Keratinocyte (primary cell): ENCODE data around the gene CD4. TPM values are rescaled to one million over a fixed set of nuclear protein-coding genes. Genes with fewer than 3 reads are reported as not detected.

Experiments used
- DNase-seq: peaks from one replicate; pipeline ENCODE4 v3.0.0-alpha.2; 2011; ENCODE audit warnings: low read depth, missing footprints, low spot score
- FAIRE-seq: peaks from 2 replicates; lab custom pipeline; 2011; peaks lifted over from hg19 to GRCh38; lab: Jason Lieb, UNC
- H2AFZ ChIP-seq: 2 replicates; pipeline ENCODE4 v1.6.0; 2012; ENCODE audit warnings: low read length, control low read depth, inconsistent platforms; ENCODE audit not compliant: control insufficient read depth
- H3K27ac ChIP-seq: 2 replicates; pipeline ENCODE4 v1.5.1; 2011; ENCODE audit warnings: low read length; ENCODE audit not compliant: control insufficient read depth, insufficient read depth
- H3K27me3 ChIP-seq: 3 replicates; pipeline ENCODE4 v1.6.0; 2011; ENCODE audit warnings: low read length; ENCODE audit not compliant: control insufficient read depth, insufficient read depth; ENCODE audit errors: extremely low read depth
- H3K36me3 ChIP-seq, 2 experiments: 2 replicates in 1 of 2; 3 replicates in 1 of 2; pipeline ENCODE4 v1.5.1; 2011; ENCODE audit warnings: low read length in 2 of 2, mild to moderate bottlenecking in 1 of 2; ENCODE audit not compliant: control insufficient read depth in 2 of 2, insufficient read depth in 2 of 2; ENCODE audit errors: extremely low read depth in 1 of 2
- H3K4me1 ChIP-seq: 3 replicates; pipeline ENCODE4 v1.5.1; 2011; ENCODE audit warnings: low read length; ENCODE audit not compliant: control insufficient read depth, insufficient read depth; ENCODE audit errors: extremely low read depth
- H3K4me2 ChIP-seq: 3 replicates; pipeline ENCODE4 v1.6.0; 2011; ENCODE audit warnings: low read depth, low read length; ENCODE audit not compliant: control insufficient read depth, insufficient read depth; ENCODE audit errors: extremely low read depth
- H3K4me3 ChIP-seq, 3 experiments: fragments of 200-600 bp in 1 of 3; sonication (generic) in 1 of 3; 2 replicates in 2 of 3; 3 replicates in 1 of 3; pipeline ENCODE4 v1.5.1; 2011 to 2016; ENCODE audit warnings: low read length in 3 of 3, mild to moderate bottlenecking in 3 of 3, control low read depth in 2 of 3, inconsistent platforms in 1 of 3, low read depth in 1 of 3, mixed read lengths in 1 of 3, mixed run types in 1 of 3, moderate library complexity in 1 of 3; ENCODE audit not compliant: control insufficient read depth in 2 of 3, insufficient read depth in 2 of 3; ENCODE audit errors: extremely low read depth in 1 of 3
- H3K79me2 ChIP-seq: 2 replicates; pipeline ENCODE4 v1.6.0; 2012; ENCODE audit warnings: low read length; ENCODE audit not compliant: control insufficient read depth, insufficient read depth
- H3K9ac ChIP-seq: 3 replicates; pipeline ENCODE4 v1.6.0; 2011; ENCODE audit warnings: low read length; ENCODE audit not compliant: control insufficient read depth, insufficient read depth; ENCODE audit errors: extremely low read depth
- H3K9me1 ChIP-seq: 3 replicates; pipeline ENCODE4 v1.6.0; 2011; ENCODE audit warnings: low read length; ENCODE audit not compliant: control insufficient read depth, insufficient read depth; ENCODE audit errors: extremely low read depth
- H3K9me3 ChIP-seq: 2 replicates; pipeline ENCODE4 v1.5.1; 2012; ENCODE audit warnings: low read depth, low read length; ENCODE audit not compliant: control insufficient read depth
- H4K20me1 ChIP-seq: 3 replicates; pipeline ENCODE4 v1.6.0; 2011; ENCODE audit warnings: low read length; ENCODE audit not compliant: control insufficient read depth, insufficient read depth; ENCODE audit errors: extremely low read depth
- EZH2 ChIP-seq: IDR thresholded peaks from one replicate; pipeline ENCODE4 v1.6.1; 2012; ENCODE audit warnings: inconsistent platforms, mild to moderate bottlenecking, low read length, moderate library complexity
- dilution Hi-C: fragments of 300-500 bp; cut with MboI; formaldehyde crosslinking; loops from one replicate; pipeline ENCODE4 v1.7.0; 2020; ENCODE audit warnings: low sequenced_read_pairs; ENCODE audit not compliant: extremely low pct_ligation_motif_present
- polyA plus RNA-seq, 5 experiments: library from polyadenylated mRNA; depleted of rRNA in 3 of 5; stranded (reverse) in 3 of 5; stranded (forward) in 1 of 5; unstranded in 1 of 5; fragments of >200 nt; gene quantifications; 1 replicate in 1 of 5; 2 replicates in 3 of 5; 3 replicates in 1 of 5; pipeline versions ENCODE4 v1.2.1 to v1.2.3, GENCODE V29; 2011 to 2012; ENCODE audit warnings: missing spikeins in 2 of 5, low read depth in 1 of 5, low replicate concordance in 1 of 5
- TF ChIP-seq, protein P1 (sequence below), 3 experiments: IDR thresholded peaks in 1 of 3; conservative IDR thresholded peaks in 1 of 3; optimal IDR thresholded peaks in 1 of 3; 2 replicates in 2 of 3; 3 replicates in 1 of 3; pipeline versions ENCODE3 to v1.5.1; 2011; ENCODE audit warnings: low read length in 3 of 3, mild to moderate bottlenecking in 3 of 3, moderate library complexity in 2 of 3, control low read depth in 1 of 3, inconsistent platforms in 1 of 3; ENCODE audit not compliant: insufficient read depth in 2 of 3; ENCODE audit errors: extremely low read depth in 1 of 3

CD4 gene
- polyA plus RNA-seq, 1 donor (not counting 4 experiments of a cell fraction or from before 2014, with no cell fraction given) = 0.01 TPM

DNA sequence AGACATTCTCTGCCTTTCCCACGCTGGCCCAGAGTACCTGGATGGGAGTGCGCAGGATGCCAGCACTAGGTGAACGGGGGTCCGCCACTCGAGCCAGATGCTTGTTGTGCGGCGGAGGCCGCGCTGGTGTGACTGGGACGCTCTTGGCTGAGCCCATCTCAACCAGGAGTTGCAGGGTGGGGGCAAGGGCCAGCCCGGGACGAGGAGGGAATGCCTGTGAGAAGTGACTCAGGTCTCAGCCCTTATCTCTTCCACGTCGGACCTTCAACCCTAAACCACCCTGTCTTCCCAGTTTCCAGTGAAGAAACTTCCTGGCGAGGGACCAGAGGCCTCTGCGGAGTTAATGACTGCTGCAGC, 61.4 kb downstream of the CD4 start:
- dilution Hi-C loops = no loop called here
- H2AFZ ChIP-seq = peak overlapping the region; percentile 73
- H3K27ac ChIP-seq = peak overlapping the region; percentile 91
- peaks cover 11 to 41% of the 10 kb centered on the region in 2 experiments for H3K36me3 ChIP-seq
- H3K9me3 ChIP-seq = no peaks in the 10 kb centered on the region
- no peaks in the 10 kb centered on the region for H3K27me3 ChIP-seq
- TF ChIP-seq, protein P1, sequence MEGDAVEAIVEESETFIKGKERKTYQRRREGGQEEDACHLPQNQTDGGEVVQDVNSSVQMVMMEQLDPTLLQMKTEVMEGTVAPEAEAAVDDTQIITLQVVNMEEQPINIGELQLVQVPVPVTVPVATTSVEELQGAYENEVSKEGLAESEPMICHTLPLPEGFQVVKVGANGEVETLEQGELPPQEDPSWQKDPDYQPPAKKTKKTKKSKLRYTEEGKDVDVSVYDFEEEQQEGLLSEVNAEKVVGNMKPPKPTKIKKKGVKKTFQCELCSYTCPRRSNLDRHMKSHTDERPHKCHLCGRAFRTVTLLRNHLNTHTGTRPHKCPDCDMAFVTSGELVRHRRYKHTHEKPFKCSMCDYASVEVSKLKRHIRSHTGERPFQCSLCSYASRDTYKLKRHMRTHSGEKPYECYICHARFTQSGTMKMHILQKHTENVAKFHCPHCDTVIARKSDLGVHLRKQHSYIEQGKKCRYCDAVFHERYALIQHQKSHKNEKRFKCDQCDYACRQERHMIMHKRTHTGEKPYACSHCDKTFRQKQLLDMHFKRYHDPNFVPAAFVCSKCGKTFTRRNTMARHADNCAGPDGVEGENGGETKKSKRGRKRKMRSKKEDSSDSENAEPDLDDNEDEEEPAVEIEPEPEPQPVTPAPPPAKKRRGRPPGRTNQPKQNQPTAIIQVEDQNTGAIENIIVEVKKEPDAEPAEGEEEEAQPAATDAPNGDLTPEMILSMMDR (optimal IDR thresholded peaks at IDR 0.05 in 1 of 3, IDR thresholded peaks at IDR 0.05 in 1 of 3, conservative IDR thresholded peaks at IDR 0.05 in 1 of 3; ENCODE audit: extremely low read depth in 1 of 3, insufficient read depth in 2 of 3, low read length in 3 of 3) = no peak
- TF ChIP-seq EZH2 = no peak
- peak overlapping the region; percentile 94 for H3K4me2 ChIP-seq
- H3K9me1 ChIP-seq = no peaks in the 10 kb centered on the region
- peak overlapping the region; percentile 72 to 99 (median 95) for H3K4me3 ChIP-seq
- DNase-seq (no peak), FAIRE-seq (no peak)
- peaks cover 40% of the 10 kb centered on the region for H3K79me2 ChIP-seq
- peaks cover 21% of the 10 kb centered on the region for H3K4me1 ChIP-seq
- peak overlapping the region; percentile 92 for H3K9ac ChIP-seq
- H4K20me1 ChIP-seq = no peaks in the 10 kb centered on the region

DNA sequence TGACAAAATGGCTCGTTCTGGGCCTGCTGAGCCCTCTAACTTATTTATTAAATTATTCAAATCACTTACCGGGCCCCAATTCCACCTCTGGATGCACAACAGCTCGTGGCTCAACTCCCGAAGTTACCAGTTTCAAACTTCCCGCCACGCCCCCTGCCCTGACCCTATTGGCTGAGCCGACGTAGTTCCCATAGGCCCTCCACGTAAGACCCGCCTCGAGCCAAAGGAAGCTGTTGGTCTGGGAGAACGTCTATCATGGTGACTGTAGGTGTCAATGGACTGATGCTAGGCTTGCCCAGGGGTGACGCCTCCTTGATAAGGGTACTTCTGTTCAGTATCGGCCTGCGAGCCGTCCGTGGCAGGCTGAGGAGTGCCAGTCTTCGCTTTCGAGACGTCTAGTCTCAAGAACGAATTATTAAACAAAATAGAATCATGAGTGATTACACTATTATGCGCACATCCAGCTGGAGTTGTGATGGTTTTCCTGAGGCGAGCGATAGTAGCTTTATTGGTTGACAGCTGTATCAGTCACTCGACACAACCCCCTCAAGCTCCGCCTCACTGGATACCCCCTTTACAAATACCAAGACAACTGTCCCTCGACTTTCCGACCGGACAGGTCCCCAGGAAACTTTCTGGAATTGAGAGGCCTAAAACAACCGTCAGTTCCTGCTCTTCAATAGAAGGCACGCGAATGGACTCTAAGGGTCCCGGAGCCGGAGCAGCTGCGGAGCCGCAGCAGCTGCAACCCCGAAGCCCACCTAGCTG, 62.0 kb downstream of the CD4 start, which contains the start of gene CDCA3:
CDCA3 (minus strand) TSS at position 134 of the 768 bp plus-strand sequence. CDS start 334 bp downstream, outside the sequence.
- H2AFZ ChIP-seq = peak within 1 kb of the TSS; percentile 100
- TF ChIP-seq, protein P1 (optimal IDR thresholded peaks at IDR 0.05 in 1 of 3, IDR thresholded peaks at IDR 0.05 in 1 of 3, conservative IDR thresholded peaks at IDR 0.05 in 1 of 3; ENCODE audit: extremely low read depth in 1 of 3, insufficient read depth in 2 of 3, low read length in 3 of 3) = no peak
- no peak for TF ChIP-seq EZH2
- DNase-seq = peak; percentile 97
- peaks cover 15 to 45% of the 10 kb centered on the region in 2 experiments for H3K36me3 ChIP-seq
- H3K4me1 ChIP-seq = peaks cover 21% of the 10 kb centered on the region
- peak within 1 kb of the TSS; percentile 92 for H3K9ac ChIP-seq
- peak within 1 kb of the TSS; percentile 91 for H3K27ac ChIP-seq
- peaks cover 41% of the 10 kb centered on the region for H3K79me2 ChIP-seq
- dilution Hi-C loops = no loop called here
- no peaks in the 10 kb centered on the region for H3K27me3 ChIP-seq
- FAIRE-seq = peak; percentile 95
- no peaks in the 10 kb centered on the region for H3K9me3 ChIP-seq
- H3K9me1 ChIP-seq = no peaks in the 10 kb centered on the region
- H4K20me1 ChIP-seq = no peaks in the 10 kb centered on the region
- peak within 1 kb of the TSS; percentile 94 for H3K4me2 ChIP-seq
- H3K4me3 ChIP-seq = peak within 1 kb of the TSS; percentile 72 to 99 (median 95)
